Ascending aorta (tissue), 2 donors: Measurements from ENCODE around the gene BRPF1. TPM values are rescaled to one million over a fixed set of nuclear protein-coding genes. Genes with fewer than 3 reads are reported as not detected.

ENCODE experiments used
- DNase-seq, 2 donors: peaks; one replicate each; pipeline ENCODE4 v3.0.0-alpha.2; 2019; ENCODE audit warnings: low spot score in 2 of 2
- H3K27ac ChIP-seq, 2 donors: fragments of 200-600 bp; sonication (generic); one replicate each; pipeline ENCODE4 v1.5.1; 2016 to 2017; ENCODE audit warnings: mild to moderate bottlenecking in 1 of 2
- H3K27me3 ChIP-seq: fragments of 200-600 bp; sonication (generic); one replicate; pipeline ENCODE4 v1.5.1; 2017
- H3K36me3 ChIP-seq, 2 donors: fragments of 200-600 bp; sonication (generic); one replicate each; pipeline ENCODE4 v1.5.1; 2016
- H3K4me1 ChIP-seq, 2 donors: fragments of 200-600 bp; sonication (generic); one replicate each; pipeline ENCODE4 v1.5.1; 2016 to 2017; ENCODE audit warnings: mild to moderate bottlenecking in 1 of 2
- H3K4me3 ChIP-seq, 2 donors: fragments of 200-600 bp; sonication (generic); one replicate each; pipeline ENCODE4 v1.5.1; 2016 to 2017; ENCODE audit warnings: mild to moderate bottlenecking in 1 of 2
- H3K9me3 ChIP-seq, 2 donors: fragments of 200-600 bp; sonication (generic); one replicate each; pipeline ENCODE4 v1.5.1; 2016
- intact Hi-C: fragments of 100-400 bp; cut with DNase I; formaldehyde crosslinking; loops from one replicate; pipeline ENCODE4 v1.15.1; 2023
- total RNA-seq: library from RNA; depleted of rRNA; stranded (reverse); fragments of >200 nt; gene quantifications from one replicate; pipeline ENCODE4 v1.1.0, GENCODE V29; 2016
- TF ChIP-seq, protein P1 (sequence below), 3 experiments: fragments of 200-600 bp in 2 of 3; fragments of 450-650 bp in 1 of 3; sonication (generic) in 2 of 3; IDR thresholded peaks; one replicate each; pipeline ENCODE4 v1.5.1; 2016 to 2019; ENCODE audit warnings: antibody characterized with exemption in 3 of 3, mild to moderate bottlenecking in 1 of 3, moderate library complexity in 1 of 3

BRPF1 gene
- total RNA-seq, 1 donor from 2014 or later: 18.6 TPM

DNA sequence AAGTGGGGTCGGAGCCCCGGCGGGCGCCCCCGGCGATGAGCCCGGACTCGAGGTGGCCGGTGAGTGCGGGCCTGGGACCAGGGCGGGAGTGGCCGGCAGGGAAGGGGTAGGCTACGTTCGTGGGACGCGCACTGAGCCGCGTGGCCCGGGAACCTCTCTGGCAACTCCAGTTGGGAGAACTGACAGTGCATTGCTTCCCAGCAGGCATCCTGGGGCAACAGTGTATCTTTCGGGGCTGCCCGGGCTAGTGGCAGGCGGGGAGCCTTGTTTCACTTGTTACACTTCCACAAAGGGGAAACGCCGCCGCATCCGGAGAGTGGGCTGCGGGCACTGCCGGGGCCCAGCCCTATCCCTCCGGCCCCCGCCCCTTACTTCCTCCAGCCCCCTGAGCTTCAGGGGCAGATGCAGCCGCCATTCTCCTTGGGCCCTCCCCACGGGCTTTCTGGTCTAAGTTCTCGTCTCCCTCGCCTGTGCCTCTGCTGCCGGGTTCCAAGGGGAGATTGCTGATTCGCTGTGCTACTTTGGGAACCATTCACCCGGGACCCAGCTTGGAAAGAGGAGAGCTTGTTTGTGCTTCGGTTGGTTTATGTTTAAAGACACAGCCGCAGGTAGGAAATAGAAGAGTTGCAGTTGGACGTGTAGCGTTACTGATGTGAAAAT is 675 bp downstream of the BRPF1 start:
- intact Hi-C loops: loop anchor here (5.0 to 10.0 kb wide), 5 partner anchors 185 to 443 kb away; partner anchors contain the start of genes IL17RC and VHL
- Histone ChIP-seq H3K4me1 (peaks cover 15 to 24% of the 10 kb centered on the region in 2 donors), H3K9me3 (no peaks in the 10 kb centered on the region), H3K27ac (peak overlapping the region; percentile 98), H3K4me3 (peak overlapping the region; percentile 99 to 100), H3K36me3 (peaks cover 22 to 30% of the 10 kb centered on the region in 2 donors), H3K27me3 (no peaks in the 10 kb centered on the region)
- TF ChIP-seq, protein P1, sequence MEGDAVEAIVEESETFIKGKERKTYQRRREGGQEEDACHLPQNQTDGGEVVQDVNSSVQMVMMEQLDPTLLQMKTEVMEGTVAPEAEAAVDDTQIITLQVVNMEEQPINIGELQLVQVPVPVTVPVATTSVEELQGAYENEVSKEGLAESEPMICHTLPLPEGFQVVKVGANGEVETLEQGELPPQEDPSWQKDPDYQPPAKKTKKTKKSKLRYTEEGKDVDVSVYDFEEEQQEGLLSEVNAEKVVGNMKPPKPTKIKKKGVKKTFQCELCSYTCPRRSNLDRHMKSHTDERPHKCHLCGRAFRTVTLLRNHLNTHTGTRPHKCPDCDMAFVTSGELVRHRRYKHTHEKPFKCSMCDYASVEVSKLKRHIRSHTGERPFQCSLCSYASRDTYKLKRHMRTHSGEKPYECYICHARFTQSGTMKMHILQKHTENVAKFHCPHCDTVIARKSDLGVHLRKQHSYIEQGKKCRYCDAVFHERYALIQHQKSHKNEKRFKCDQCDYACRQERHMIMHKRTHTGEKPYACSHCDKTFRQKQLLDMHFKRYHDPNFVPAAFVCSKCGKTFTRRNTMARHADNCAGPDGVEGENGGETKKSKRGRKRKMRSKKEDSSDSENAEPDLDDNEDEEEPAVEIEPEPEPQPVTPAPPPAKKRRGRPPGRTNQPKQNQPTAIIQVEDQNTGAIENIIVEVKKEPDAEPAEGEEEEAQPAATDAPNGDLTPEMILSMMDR (IDR thresholded peaks at IDR 0.05): no peak
- peak in 1 of 2 donors; percentile 69 for DNase-seq

DNA sequence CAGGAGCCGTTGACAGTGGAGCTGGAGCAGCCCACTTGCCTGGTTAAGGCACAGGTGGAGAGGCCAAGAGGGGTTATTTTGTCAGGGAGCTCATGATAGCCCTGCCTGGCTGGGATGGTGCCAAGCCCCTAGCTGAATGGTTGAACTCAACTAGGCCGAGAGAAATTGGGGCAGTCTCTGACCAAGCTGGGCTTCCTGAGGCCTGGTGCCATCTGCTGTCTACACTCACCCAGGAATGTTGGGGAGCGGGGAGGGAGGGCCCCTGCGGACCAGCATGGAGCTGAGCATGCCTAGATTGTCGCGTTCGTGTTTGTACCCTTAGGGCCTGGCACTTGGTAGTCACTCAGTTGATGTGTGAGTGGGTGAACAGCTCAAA is 1.2 kb downstream of the BRPF1 start:
- Histone ChIP-seq H3K27ac (peak overlapping the region in 1 of 2 donors; percentile 98), H3K9me3 (no peaks in the 10 kb centered on the region), H3K36me3 (peaks cover 26 to 35% of the 10 kb centered on the region in 2 donors), H3K4me3 (peak overlapping the region; percentile 99 to 100), H3K27me3 (no peaks in the 10 kb centered on the region), H3K4me1 (peaks cover 15 to 24% of the 10 kb centered on the region in 2 donors)
- intact Hi-C loops: loop anchor here (5.0 to 10.0 kb wide), 5 partner anchors 185 to 442 kb away; partner anchors contain the start of genes IL17RC and VHL
- TF ChIP-seq, protein P1 (IDR thresholded peaks at IDR 0.05): no peak
- no peak for DNase-seq

DNA sequence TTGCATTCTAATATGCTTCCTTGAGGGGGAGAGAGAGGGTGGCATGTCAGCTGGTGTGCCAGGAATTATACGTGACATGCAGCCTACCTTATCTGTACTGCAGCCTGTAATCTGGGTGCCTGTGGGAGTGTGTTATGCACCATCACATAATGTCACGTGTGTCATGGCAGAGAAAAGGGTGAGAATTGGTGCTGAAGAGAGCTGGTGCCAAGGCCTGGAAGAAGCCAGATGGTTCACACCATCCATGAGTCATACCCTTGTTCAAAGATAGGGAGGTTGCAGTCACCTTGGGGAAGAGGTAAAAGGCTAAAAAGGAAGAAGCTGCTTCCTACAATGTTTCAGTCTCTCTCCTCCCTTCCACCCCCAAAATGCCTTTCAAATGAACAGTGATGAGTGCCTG is 5.3 kb downstream of the BRPF1 start:
- intact Hi-C loops: loop anchor here (10.0 kb wide), 2 partner anchors 408 to 438 kb away; partner anchors contain the start of gene VHL

DNA sequence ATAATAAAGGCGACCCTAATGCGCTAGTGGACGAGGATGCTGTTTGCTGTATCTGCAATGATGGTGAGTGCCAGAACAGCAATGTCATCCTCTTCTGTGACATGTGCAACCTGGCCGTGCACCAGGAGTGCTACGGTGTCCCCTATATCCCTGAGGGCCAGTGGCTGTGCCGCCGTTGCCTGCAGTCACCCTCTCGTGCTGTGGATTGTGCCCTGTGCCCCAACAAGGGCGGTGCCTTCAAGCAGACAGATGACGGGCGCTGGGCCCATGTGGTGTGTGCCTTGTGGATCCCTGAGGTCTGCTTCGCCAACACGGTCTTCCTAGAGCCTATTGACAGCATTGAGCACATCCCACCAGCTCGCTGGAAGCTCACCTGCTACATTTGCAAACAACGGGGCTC is 7.6 kb downstream of the BRPF1 start:
- TF ChIP-seq, protein P1 (IDR thresholded peaks at IDR 0.05): no peak
- H3K4me1 ChIP-seq: no peaks in the 10 kb centered on the region
- no peak overlapping the region for H3K4me3 ChIP-seq
- intact Hi-C loops: loop anchor here (10.0 kb wide), 2 partner anchors 406 to 436 kb away; partner anchors contain the start of gene VHL
- DNase-seq: no peak
- no peak overlapping the region for H3K27ac ChIP-seq
- peaks cover 81 to 95% of the 10 kb centered on the region in 2 donors for H3K36me3 ChIP-seq
- no peaks in the 10 kb centered on the region for H3K9me3 ChIP-seq
- no peaks in the 10 kb centered on the region for H3K27me3 ChIP-seq

More for the DNA sequence above, 5.3 kb downstream of the BRPF1 start:
- Histone ChIP-seq H3K4me3 (no peak overlapping the region), H3K4me1 (peaks cover 15% of the 10 kb centered on the region in 2 donors), H3K9me3 (no peaks in the 10 kb centered on the region), H3K27me3 (no peaks in the 10 kb centered on the region), H3K27ac (no peak overlapping the region), H3K36me3 (peaks cover 60 to 74% of the 10 kb centered on the region in 2 donors)
- no peak for DNase-seq
- TF ChIP-seq, protein P1 (IDR thresholded peaks at IDR 0.05): no peak

DNA sequence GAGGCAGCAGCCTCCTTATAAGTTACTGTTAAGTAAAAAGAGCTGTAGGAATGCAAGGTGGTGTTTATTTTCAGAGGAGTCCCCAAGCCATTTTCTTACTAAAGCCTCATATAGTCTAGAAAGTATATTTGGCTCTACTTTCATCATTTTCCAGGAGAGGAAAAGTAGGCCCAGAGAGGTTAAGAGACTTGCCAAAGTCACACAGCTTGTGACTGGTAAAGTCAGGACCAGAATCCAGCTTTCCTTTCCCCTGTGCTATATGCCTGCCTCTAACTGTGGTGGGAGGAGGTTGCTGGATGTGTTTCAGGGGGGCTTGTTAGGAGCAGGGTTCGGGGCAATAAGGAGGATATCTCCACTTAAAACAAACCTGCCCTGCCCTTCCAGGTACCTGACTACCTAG is 11.0 kb downstream of the BRPF1 start:
- intact Hi-C loops: no loop called here
- TF ChIP-seq, protein P1 (IDR thresholded peaks at IDR 0.05): no peak
- Histone ChIP-seq H3K4me3 (no peak overlapping the region), H3K4me1 (no peaks in the 10 kb centered on the region), H3K27me3 (no peaks in the 10 kb centered on the region), H3K36me3 (peaks cover 92 to 98% of the 10 kb centered on the region in 2 donors), H3K27ac (no peak overlapping the region), H3K9me3 (no peaks in the 10 kb centered on the region)
- no peak for DNase-seq
